K562 (cell line): ENCODE results near the gene VPS37D.

ENCODE experiments used
- DIDO1 ChIP-seq: fragments of 450-650 bp; IDR thresholded peaks from 2 replicates; pipeline ENCODE4 v1.6.1; 2016; ENCODE audit warnings: low read depth, missing biosample characterization, missing genetic modification characterization
- KDM4B ChIP-seq, 2 experiments: fragments of 450-650 bp in 1 of 2; sonication (generic) in 1 of 2; IDR thresholded peaks; 2 replicates each; pipeline ENCODE4 v1.6.1; 2016 to 2017; ENCODE audit warnings: borderline replicate concordance in 2 of 2, antibody characterized with exemption in 1 of 2, low read depth in 1 of 2, mild to moderate bottlenecking in 1 of 2
- PCBP1 ChIP-seq: fragments of 200-400 bp; formaldehyde crosslinking; IDR thresholded peaks from 2 replicates; pipeline ENCODE4 v1.6.1; 2018; ENCODE audit warnings: mild to moderate bottlenecking, low read depth, low read length; ENCODE audit not compliant: poor library complexity, severe bottlenecking
- POLR2A ChIP-seq: fragments of 450-650 bp; conservative IDR thresholded peaks from 2 replicates; pipeline ENCODE4 v1.6.1; 2016
- ZNF239 ChIP-seq: fragments of 250-450 bp; sonication (Bioruptor Pico); IDR thresholded peaks from 2 replicates; pipeline ENCODE4 v1.4.0; 2020; ENCODE audit warnings: mild to moderate bottlenecking
- TF ChIP-seq, protein P1 (sequence below), 3 experiments: IDR thresholded peaks in 2 of 3; conservative IDR thresholded peaks in 1 of 3; 2 replicates each; pipeline ENCODE4 v1.5.1; 2011 to 2012; ENCODE audit warnings: low read length in 3 of 3, mild to moderate bottlenecking in 3 of 3, control low read depth in 2 of 3, improper control_type of control experiment in 1 of 3, inconsistent platforms in 1 of 3, low read depth in 1 of 3, mixed read lengths in 1 of 3, moderate library complexity in 1 of 3; ENCODE audit not compliant: insufficient read depth in 2 of 3
- TF ChIP-seq, protein P2 (sequence below): fragments of 450-650 bp; IDR thresholded peaks from 2 replicates; pipeline ENCODE4 v1.6.1; 2017; ENCODE audit warnings: antibody characterized with exemption, mild to moderate bottlenecking
- TF ChIP-seq, protein P3 (sequence below), 2 experiments: fragments of 450-650 bp in 1 of 2; sonication (generic) in 1 of 2; formaldehyde crosslinking; conservative IDR thresholded peaks; 2 replicates each; pipeline versions ENCODE4 v1.4.0 to v1.8.1; 2020 to 2022; ENCODE audit warnings: mild to moderate bottlenecking in 1 of 2, missing genetic modification reagents in 1 of 2
- TF ChIP-seq, protein P4 (sequence below): sonication (generic); formaldehyde crosslinking; IDR thresholded peaks from 2 replicates; pipeline ENCODE4 v1.8.1; 2022; ENCODE audit warnings: missing genetic modification reagents
- TF ChIP-seq, protein P5 (sequence below): sonication (generic); formaldehyde crosslinking; IDR thresholded peaks from 2 replicates; pipeline ENCODE4 v1.9.0; 2022; ENCODE audit warnings: mild to moderate bottlenecking, missing genetic modification reagents
- TF ChIP-seq, protein P6 (sequence below), 2 experiments: fragments of 450-650 bp; formaldehyde crosslinking in 1 of 2; IDR thresholded peaks; 2 replicates each; pipeline versions ENCODE4 v1.4.0 to v1.6.1; 2014 to 2020; ENCODE audit warnings: mild to moderate bottlenecking in 2 of 2, borderline replicate concordance in 1 of 2, low read depth in 1 of 2

DNA sequence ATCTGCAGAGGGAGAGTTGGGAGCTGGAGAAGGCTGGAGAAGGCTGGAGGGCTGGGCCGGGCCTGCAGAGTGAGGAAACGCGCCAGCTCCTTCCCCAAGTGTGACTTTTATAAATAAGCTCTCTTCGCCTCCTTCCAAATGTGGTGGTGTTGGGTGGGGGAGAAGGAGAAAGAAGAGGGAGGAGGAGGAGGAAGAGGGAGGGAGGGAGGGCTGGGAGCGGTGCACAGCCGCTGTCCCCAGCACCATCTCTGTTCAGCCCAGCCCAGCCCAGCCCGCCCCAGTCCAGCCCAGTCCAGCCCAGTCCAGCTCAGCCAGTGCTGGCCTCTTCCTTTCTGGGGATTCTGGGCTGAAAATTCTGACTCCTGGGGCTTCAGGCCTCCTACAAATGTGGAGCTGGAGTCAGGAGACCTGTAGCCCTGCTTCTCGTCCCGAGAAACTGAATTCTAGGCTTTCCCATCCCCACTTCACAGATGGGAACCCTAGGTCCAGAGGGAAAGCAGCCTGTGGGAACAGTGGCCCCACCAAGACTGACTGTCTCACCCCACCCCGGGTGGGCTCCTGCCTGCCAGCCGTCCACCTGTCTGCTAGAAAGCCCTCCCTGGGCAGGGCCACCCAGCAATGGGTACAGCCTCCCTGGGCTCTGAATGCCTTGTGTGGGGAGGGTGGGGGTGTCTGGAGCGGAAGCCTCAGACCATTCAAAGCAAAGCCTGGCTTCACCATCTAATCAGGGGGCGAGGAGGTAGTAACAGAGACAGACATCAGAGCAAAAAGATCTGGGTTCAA lies 49.6 kb downstream of the VPS37D start:
- TF ChIP-seq PCBP1 (no peak), DIDO1 (tag) (no peak), KDM4B (IDR thresholded peaks at IDR 0.05; ENCODE audit: borderline replicate concordance in 2 of 2, low read depth in 1 of 2) (no peak), POLR2A (no peak), ZNF239 (CRISPR knock-in tag) (no peak)
- TF ChIP-seq, protein P1, sequence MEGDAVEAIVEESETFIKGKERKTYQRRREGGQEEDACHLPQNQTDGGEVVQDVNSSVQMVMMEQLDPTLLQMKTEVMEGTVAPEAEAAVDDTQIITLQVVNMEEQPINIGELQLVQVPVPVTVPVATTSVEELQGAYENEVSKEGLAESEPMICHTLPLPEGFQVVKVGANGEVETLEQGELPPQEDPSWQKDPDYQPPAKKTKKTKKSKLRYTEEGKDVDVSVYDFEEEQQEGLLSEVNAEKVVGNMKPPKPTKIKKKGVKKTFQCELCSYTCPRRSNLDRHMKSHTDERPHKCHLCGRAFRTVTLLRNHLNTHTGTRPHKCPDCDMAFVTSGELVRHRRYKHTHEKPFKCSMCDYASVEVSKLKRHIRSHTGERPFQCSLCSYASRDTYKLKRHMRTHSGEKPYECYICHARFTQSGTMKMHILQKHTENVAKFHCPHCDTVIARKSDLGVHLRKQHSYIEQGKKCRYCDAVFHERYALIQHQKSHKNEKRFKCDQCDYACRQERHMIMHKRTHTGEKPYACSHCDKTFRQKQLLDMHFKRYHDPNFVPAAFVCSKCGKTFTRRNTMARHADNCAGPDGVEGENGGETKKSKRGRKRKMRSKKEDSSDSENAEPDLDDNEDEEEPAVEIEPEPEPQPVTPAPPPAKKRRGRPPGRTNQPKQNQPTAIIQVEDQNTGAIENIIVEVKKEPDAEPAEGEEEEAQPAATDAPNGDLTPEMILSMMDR (IDR thresholded peaks at IDR 0.05 in 2 of 3, conservative IDR thresholded peaks at IDR 0.05 in 1 of 3; ENCODE audit: insufficient read depth in 2 of 3, low read depth in 1 of 3, low read length in 3 of 3), result no peak
- TF ChIP-seq, protein P2, sequence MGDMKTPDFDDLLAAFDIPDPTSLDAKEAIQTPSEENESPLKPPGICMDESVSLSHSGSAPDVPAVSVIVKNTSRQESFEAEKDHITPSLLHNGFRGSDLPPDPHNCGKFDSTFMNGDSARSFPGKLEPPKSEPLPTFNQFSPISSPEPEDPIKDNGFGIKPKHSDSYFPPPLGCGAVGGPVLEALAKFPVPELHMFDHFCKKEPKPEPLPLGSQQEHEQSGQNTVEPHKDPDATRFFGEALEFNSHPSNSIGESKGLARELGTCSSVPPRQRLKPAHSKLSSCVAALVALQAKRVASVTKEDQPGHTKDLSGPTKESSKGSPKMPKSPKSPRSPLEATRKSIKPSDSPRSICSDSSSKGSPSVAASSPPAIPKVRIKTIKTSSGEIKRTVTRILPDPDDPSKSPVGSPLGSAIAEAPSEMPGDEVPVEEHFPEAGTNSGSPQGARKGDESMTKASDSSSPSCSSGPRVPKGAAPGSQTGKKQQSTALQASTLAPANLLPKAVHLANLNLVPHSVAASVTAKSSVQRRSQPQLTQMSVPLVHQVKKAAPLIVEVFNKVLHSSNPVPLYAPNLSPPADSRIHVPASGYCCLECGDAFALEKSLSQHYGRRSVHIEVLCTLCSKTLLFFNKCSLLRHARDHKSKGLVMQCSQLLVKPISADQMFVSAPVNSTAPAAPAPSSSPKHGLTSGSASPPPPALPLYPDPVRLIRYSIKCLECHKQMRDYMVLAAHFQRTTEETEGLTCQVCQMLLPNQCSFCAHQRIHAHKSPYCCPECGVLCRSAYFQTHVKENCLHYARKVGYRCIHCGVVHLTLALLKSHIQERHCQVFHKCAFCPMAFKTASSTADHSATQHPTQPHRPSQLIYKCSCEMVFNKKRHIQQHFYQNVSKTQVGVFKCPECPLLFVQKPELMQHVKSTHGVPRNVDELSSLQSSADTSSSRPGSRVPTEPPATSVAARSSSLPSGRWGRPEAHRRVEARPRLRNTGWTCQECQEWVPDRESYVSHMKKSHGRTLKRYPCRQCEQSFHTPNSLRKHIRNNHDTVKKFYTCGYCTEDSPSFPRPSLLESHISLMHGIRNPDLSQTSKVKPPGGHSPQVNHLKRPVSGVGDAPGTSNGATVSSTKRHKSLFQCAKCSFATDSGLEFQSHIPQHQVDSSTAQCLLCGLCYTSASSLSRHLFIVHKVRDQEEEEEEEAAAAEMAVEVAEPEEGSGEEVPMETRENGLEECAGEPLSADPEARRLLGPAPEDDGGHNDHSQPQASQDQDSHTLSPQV, result no peak
- TF ChIP-seq, protein P3, sequence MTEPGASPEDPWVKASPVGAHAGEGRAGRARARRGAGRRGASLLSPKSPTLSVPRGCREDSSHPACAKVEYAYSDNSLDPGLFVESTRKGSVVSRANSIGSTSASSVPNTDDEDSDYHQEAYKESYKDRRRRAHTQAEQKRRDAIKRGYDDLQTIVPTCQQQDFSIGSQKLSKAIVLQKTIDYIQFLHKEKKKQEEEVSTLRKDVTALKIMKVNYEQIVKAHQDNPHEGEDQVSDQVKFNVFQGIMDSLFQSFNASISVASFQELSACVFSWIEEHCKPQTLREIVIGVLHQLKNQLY (CRISPR knock-in tag; conservative IDR thresholded peaks at IDR 0.05), result no peak
- TF ChIP-seq, protein P4, sequence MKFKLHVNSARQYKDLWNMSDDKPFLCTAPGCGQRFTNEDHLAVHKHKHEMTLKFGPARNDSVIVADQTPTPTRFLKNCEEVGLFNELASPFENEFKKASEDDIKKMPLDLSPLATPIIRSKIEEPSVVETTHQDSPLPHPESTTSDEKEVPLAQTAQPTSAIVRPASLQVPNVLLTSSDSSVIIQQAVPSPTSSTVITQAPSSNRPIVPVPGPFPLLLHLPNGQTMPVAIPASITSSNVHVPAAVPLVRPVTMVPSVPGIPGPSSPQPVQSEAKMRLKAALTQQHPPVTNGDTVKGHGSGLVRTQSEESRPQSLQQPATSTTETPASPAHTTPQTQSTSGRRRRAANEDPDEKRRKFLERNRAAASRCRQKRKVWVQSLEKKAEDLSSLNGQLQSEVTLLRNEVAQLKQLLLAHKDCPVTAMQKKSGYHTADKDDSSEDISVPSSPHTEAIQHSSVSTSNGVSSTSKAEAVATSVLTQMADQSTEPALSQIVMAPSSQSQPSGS (CRISPR knock-in tag), result no peak
- TF ChIP-seq, protein P5, sequence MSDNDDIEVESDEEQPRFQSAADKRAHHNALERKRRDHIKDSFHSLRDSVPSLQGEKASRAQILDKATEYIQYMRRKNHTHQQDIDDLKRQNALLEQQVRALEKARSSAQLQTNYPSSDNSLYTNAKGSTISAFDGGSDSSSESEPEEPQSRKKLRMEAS, result no peak
- TF ChIP-seq, protein P6, sequence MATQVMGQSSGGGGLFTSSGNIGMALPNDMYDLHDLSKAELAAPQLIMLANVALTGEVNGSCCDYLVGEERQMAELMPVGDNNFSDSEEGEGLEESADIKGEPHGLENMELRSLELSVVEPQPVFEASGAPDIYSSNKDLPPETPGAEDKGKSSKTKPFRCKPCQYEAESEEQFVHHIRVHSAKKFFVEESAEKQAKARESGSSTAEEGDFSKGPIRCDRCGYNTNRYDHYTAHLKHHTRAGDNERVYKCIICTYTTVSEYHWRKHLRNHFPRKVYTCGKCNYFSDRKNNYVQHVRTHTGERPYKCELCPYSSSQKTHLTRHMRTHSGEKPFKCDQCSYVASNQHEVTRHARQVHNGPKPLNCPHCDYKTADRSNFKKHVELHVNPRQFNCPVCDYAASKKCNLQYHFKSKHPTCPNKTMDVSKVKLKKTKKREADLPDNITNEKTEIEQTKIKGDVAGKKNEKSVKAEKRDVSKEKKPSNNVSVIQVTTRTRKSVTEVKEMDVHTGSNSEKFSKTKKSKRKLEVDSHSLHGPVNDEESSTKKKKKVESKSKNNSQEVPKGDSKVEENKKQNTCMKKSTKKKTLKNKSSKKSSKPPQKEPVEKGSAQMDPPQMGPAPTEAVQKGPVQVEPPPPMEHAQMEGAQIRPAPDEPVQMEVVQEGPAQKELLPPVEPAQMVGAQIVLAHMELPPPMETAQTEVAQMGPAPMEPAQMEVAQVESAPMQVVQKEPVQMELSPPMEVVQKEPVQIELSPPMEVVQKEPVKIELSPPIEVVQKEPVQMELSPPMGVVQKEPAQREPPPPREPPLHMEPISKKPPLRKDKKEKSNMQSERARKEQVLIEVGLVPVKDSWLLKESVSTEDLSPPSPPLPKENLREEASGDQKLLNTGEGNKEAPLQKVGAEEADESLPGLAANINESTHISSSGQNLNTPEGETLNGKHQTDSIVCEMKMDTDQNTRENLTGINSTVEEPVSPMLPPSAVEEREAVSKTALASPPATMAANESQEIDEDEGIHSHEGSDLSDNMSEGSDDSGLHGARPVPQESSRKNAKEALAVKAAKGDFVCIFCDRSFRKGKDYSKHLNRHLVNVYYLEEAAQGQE (IDR thresholded peaks at IDR 0.05; ENCODE audit: borderline replicate concordance), result peak; percentile 74
- TF ChIP-seq, protein P6 (CRISPR knock-in tag; IDR thresholded peaks at IDR 0.05; ENCODE audit: low read depth), result no peak
